ENCODE data around the gene JARID2.

Gene JARID2

GRCh38 chr6:15335916-15336315 is 90.0 kb downstream of the JARID2 start:
- Histone ChIP-seq H3K4me3 (ENCODE audit: low read length) (no peak overlapping the region), H3K4me1 (ENCODE audit: insufficient read depth, low read length) (peaks cover 5% of the 10 kb centered on the region), H3K9me3 (ENCODE audit: low read length) (no peaks in the 10 kb centered on the region), H3K27me3 (ENCODE audit: insufficient read depth, low read length) (no peaks in the 10 kb centered on the region), H3K36me3 (ENCODE audit: insufficient read depth, low read length) (no peaks in the 10 kb centered on the region), H2AFZ (ENCODE audit: low read depth, low read length) (no peak overlapping the region)

- no peaks in the 10 kb centered on the region for H3K9me3 ChIP-seq (ENCODE audit: low read length)
- H3K36me3 ChIP-seq (ENCODE audit: insufficient read depth, low read length) = no peaks in the 10 kb centered on the region
- no peaks in the 10 kb centered on the region for H3K27me3 ChIP-seq (ENCODE audit: insufficient read depth, low read length)
- H3K4me1 ChIP-seq (ENCODE audit: insufficient read depth, low read length) = peaks cover 7% of the 10 kb centered on the region
- H2AFZ ChIP-seq (ENCODE audit: low read depth, low read length) = no peak overlapping the region
- H3K4me3 ChIP-seq (ENCODE audit: low read length) = no peak overlapping the region
Observed at GRCh38 chr6:15336900-15337560, 91.2 kb downstream of the JARID2 start.

DNA sequence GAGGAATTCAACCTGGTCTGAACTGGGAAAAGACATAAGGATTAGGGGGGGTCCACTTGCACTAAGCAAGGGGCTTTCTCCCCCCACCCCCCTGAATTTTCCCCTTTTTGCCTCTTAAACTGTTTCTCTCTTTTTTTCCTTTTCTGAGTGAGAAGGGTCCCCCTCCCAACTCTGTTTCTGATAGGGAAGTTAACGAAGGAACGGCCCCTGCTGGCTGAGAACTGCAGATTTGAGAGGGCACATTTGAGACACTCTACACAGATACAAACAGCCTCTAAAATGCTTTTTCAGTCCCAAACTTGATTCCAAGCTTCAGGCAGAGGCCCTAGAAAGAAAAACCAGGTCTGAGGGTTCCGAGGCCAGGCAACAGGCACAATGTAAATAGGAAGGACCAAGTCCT is 91.7 kb downstream of the JARID2 start:
- Histone ChIP-seq H3K36me3 (ENCODE audit: insufficient read depth, low read length) (no peaks in the 10 kb centered on the region), H3K27me3 (ENCODE audit: insufficient read depth, low read length) (no peaks in the 10 kb centered on the region), H3K9me3 (ENCODE audit: low read length) (no peaks in the 10 kb centered on the region), H3K4me3 (ENCODE audit: low read length) (no peak overlapping the region), H3K4me1 (ENCODE audit: insufficient read depth, low read length) (peaks cover 10% of the 10 kb centered on the region), H2AFZ (ENCODE audit: low read depth, low read length) (no peak overlapping the region)

DNA sequence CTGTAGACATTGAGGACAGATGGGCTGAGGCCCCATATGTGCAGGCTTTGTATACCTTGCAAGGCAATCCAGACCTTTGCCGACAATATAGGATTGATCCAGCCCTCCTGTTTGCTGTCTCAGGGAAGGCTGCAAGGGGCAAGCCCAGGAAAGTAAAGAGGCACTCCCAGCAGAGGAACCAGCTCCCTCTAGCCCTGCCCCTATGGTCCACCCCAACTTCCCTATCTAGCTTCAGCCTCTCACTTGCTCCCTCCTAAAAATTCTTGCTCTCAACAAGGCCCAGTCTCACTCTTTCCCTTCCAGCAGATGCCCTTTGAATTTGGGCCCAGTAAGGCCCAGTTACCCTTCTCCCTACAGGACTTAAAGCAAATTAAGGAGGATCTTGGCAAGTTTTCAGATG is 92.6 kb downstream of the JARID2 start:
- Histone ChIP-seq H3K27me3 (ENCODE audit: insufficient read depth, low read length) (no peaks in the 10 kb centered on the region), H3K36me3 (ENCODE audit: insufficient read depth, low read length) (no peaks in the 10 kb centered on the region), H3K4me3 (ENCODE audit: low read length) (no peak overlapping the region), H2AFZ (ENCODE audit: low read depth, low read length) (no peak overlapping the region), H3K9me3 (ENCODE audit: low read length) (no peaks in the 10 kb centered on the region), H3K4me1 (ENCODE audit: insufficient read depth, low read length) (peaks cover 10% of the 10 kb centered on the region)

- Histone ChIP-seq H3K36me3 (ENCODE audit: insufficient read depth, low read length) (no peaks in the 10 kb centered on the region), H3K9me3 (ENCODE audit: low read length) (no peaks in the 10 kb centered on the region), H3K4me3 (ENCODE audit: low read length) (no peak overlapping the region), H3K27me3 (ENCODE audit: insufficient read depth, low read length) (no peaks in the 10 kb centered on the region), H2AFZ (ENCODE audit: low read depth, low read length) (no peak overlapping the region), H3K4me1 (ENCODE audit: insufficient read depth, low read length) (peaks cover 10% of the 10 kb centered on the region)
Observed at GRCh38 chr6:15339081-15339480, 93.2 kb downstream of the JARID2 start.

GRCh38 chr6:15340105-15340601 is 94.3 kb downstream of the JARID2 start:
- peaks cover 10% of the 10 kb centered on the region for H3K4me1 ChIP-seq (ENCODE audit: insufficient read depth, low read length)
- no peak overlapping the region for H2AFZ ChIP-seq (ENCODE audit: low read depth, low read length)
- no peaks in the 10 kb centered on the region for H3K27me3 ChIP-seq (ENCODE audit: insufficient read depth, low read length)

GRCh38 chr6:15340775-15341174 is 94.9 kb downstream of the JARID2 start:
- Histone ChIP-seq H3K27me3 (ENCODE audit: insufficient read depth, low read length) (no peaks in the 10 kb centered on the region), H3K36me3 (ENCODE audit: insufficient read depth, low read length) (no peaks in the 10 kb centered on the region), H3K4me1 (ENCODE audit: insufficient read depth, low read length) (peaks cover 10% of the 10 kb centered on the region), H3K4me3 (ENCODE audit: low read length) (no peak overlapping the region), H2AFZ (ENCODE audit: low read depth, low read length) (no peak overlapping the region), H3K9me3 (ENCODE audit: low read length) (no peaks in the 10 kb centered on the region)

More at GRCh38 chr6:15340105-15340601, 94.3 kb downstream of the JARID2 start:
- Histone ChIP-seq H3K36me3 (ENCODE audit: insufficient read depth, low read length) (no peaks in the 10 kb centered on the region), H3K4me3 (ENCODE audit: low read length) (no peak overlapping the region), H3K9me3 (ENCODE audit: low read length) (no peaks in the 10 kb centered on the region)

- Histone ChIP-seq H3K36me3 (ENCODE audit: insufficient read depth, low read length) (no peaks in the 10 kb centered on the region), H3K4me3 (ENCODE audit: low read length) (no peak overlapping the region), H3K9me3 (ENCODE audit: low read length) (no peaks in the 10 kb centered on the region), H3K4me1 (ENCODE audit: insufficient read depth, low read length) (peaks cover 10% of the 10 kb centered on the region), H2AFZ (ENCODE audit: low read depth, low read length) (no peak overlapping the region), H3K27me3 (ENCODE audit: insufficient read depth, low read length) (no peaks in the 10 kb centered on the region)
Observed at GRCh38 chr6:15341311-15342001, 95.6 kb downstream of the JARID2 start.

- H3K27me3 ChIP-seq (ENCODE audit: insufficient read depth, low read length) = no peaks in the 10 kb centered on the region
- H3K36me3 ChIP-seq (ENCODE audit: insufficient read depth, low read length) = no peaks in the 10 kb centered on the region
- no peak overlapping the region for H3K4me3 ChIP-seq (ENCODE audit: low read length)
- no peak overlapping the region for H2AFZ ChIP-seq (ENCODE audit: low read depth, low read length)
- peaks cover 10% of the 10 kb centered on the region for H3K4me1 ChIP-seq (ENCODE audit: insufficient read depth, low read length)
- no peaks in the 10 kb centered on the region for H3K9me3 ChIP-seq (ENCODE audit: low read length)
Observed at GRCh38 chr6:15342114-15342513, 96.2 kb downstream of the JARID2 start.

DNA sequence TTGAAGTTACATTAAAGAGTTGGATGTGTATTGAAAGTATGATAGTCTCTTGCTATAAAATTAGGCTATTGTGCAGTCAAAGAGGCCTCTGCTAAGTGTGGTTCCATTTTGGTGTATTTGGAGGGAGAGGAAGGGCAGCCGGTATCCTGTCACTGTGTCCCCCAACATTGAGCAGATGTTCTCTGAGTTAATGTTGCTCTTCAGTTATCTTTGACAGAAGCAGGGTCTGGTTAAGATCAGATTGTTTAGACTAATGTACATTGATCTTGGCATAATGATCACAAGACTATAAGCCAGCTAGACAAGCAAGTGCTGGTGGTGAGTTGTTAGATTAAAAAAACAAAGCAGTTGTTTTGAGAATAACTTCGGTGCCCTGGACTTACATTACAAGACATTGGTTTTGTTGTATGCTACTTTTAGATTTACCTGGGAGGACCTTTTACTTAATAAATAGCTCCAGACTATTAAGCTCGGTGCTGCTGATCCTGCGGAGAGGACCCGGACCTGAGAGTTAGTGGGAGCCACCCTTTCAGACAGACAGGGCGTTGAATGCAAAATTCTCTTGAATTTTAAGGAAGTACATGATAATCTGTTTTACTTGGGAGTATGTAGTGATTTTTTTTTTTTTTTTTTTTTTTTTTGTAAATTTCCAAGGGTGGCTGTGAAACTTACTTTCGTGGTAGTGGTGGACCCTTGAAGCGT is 97.8 kb downstream of the JARID2 start:
- Histone ChIP-seq H3K4me1 (ENCODE audit: insufficient read depth, low read length) (peaks cover 10% of the 10 kb centered on the region), H2AFZ (ENCODE audit: low read depth, low read length) (no peak overlapping the region), H3K36me3 (ENCODE audit: insufficient read depth, low read length) (no peaks in the 10 kb centered on the region), H3K4me3 (ENCODE audit: low read length) (no peak overlapping the region), H3K27me3 (ENCODE audit: insufficient read depth, low read length) (no peaks in the 10 kb centered on the region), H3K9me3 (ENCODE audit: low read length) (no peaks in the 10 kb centered on the region)

DNA sequence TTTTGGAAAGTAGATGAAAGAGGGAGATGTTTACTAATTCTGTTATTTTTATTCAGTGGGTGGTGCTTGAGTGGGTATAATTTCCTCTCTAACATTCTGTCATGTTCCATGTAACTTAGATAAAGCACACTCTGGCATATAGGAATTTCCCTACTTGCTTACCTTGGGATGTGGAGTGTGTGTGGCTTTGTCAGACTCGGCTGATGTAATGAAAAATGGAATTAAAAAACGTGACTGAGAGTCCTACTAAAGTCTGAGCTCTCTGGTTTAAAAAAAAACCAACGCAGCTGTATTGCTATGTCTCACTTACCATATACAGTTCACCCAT is 98.3 kb downstream of the JARID2 start:
- H3K9me3 ChIP-seq (ENCODE audit: low read length) = no peaks in the 10 kb centered on the region
- no peaks in the 10 kb centered on the region for H3K27me3 ChIP-seq (ENCODE audit: insufficient read depth, low read length)
- H2AFZ ChIP-seq (ENCODE audit: low read depth, low read length) = no peak overlapping the region
- peaks cover 10% of the 10 kb centered on the region for H3K4me1 ChIP-seq (ENCODE audit: insufficient read depth, low read length)
- no peaks in the 10 kb centered on the region for H3K36me3 ChIP-seq (ENCODE audit: insufficient read depth, low read length)
- no peak overlapping the region for H3K4me3 ChIP-seq (ENCODE audit: low read length)

DNA sequence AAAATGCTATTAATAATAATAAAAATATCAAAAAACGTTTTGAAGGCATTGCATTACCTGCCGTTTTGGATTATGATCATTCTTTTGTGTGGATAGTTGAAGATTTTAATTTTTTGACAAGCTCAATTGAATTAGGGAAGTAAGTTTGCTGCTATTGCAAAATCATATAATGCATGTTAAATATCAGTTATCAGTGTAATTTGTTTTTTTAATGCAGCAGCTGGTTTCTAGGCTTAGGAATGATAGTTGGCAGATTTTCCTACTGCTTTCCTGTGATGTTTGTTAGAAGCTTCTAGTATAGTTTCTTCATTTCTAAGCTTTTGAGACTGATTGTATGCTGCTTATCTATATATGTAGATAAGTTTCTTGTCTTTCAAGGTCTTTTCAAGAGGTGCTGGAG is 99.0 kb downstream of the JARID2 start:
- no peaks in the 10 kb centered on the region for H3K36me3 ChIP-seq (ENCODE audit: insufficient read depth, low read length)
- H3K4me3 ChIP-seq (ENCODE audit: low read length) = no peak overlapping the region
- H3K27me3 ChIP-seq (ENCODE audit: insufficient read depth, low read length) = no peaks in the 10 kb centered on the region
- no peaks in the 10 kb centered on the region for H3K9me3 ChIP-seq (ENCODE audit: low read length)
- H3K4me1 ChIP-seq (ENCODE audit: insufficient read depth, low read length) = peaks cover 10% of the 10 kb centered on the region
- H2AFZ ChIP-seq (ENCODE audit: low read depth, low read length) = no peak overlapping the region

DNA sequence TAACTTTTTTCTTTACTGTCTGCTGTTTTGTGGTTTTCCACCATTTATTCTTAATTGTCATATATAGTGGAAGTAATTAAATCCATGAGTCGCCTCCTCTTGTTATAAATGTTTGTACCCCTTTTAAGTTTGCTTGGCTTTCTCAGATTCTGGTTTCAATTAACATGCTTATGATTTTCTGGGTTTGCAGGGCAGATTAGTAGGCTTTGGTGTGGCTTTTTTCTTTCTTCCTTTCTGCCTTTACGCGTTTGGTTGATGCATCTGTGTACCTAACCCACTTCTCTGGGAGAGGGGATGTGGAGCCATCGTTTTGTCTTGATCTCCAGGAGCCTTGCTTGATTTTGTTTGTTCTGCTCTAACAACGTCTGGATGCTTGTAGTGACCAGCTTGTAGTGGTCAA is 100.4 kb downstream of the JARID2 start:
- no peaks in the 10 kb centered on the region for H3K36me3 ChIP-seq (ENCODE audit: insufficient read depth, low read length)
- H3K4me1 ChIP-seq (ENCODE audit: insufficient read depth, low read length) = peaks cover 3% of the 10 kb centered on the region
- H2AFZ ChIP-seq (ENCODE audit: low read depth, low read length) = no peak overlapping the region
- no peaks in the 10 kb centered on the region for H3K27me3 ChIP-seq (ENCODE audit: insufficient read depth, low read length)
- H3K9me3 ChIP-seq (ENCODE audit: low read length) = no peaks in the 10 kb centered on the region
- H3K4me3 ChIP-seq (ENCODE audit: low read length) = no peak overlapping the region

Measured in neuron (in vitro differentiated cells).